Erythroblast (primary cell): ENCODE results near the gene SRGAP3.

Source experiments
- DNase-seq, 2 experiments: peaks; one replicate each; lab custom pipeline; 2025; lab: John Stamatoyannopoulos, UW
- GATA1 ChIP-seq: IDR thresholded peaks from 2 replicates; pipeline ENCODE4 v1.6.1; 2011; ENCODE audit warnings: low read depth, mild to moderate bottlenecking, control low read depth, low read length, moderate library complexity
- POLR2A ChIP-seq: IDR thresholded peaks from 2 replicates; pipeline ENCODE4 v1.6.1; 2011; ENCODE audit warnings: mild to moderate bottlenecking, low read length

The SRGAP3 gene

DNA sequence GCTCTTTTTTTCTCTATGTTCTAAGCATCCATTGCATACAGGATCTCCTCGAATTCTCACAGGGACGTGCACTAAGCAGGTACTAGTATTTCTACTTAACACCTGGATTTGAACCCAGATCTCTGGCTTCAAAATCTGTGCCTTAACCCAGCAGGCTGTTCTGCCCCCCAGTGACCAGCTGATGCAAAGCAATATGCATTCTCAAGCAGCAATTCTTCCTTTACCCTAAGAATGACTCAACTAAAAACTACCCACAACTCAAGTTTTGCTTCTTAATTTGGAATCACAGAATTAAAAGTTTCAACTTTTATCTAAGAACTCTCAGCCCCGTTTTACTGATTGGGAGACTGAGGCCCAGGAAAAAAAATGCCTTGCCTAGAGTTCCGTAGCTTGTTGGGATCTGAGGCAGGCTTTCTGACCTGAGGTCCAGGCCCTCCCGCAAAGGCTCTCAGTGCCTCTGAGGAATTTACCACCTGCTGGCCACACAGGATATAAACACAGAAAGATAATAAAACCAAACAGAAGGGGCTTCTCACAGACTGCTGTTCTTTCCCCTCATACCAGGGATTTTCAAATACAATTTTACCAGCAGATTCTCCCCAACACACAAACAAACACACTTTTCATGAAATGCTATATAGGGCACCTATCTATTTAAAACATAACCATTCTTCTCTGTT lies 170.7 kb downstream of the SRGAP3 start:
- no peak for TF ChIP-seq POLR2A
- TF ChIP-seq GATA1 = no peak
- DNase-seq = no peak

DNA sequence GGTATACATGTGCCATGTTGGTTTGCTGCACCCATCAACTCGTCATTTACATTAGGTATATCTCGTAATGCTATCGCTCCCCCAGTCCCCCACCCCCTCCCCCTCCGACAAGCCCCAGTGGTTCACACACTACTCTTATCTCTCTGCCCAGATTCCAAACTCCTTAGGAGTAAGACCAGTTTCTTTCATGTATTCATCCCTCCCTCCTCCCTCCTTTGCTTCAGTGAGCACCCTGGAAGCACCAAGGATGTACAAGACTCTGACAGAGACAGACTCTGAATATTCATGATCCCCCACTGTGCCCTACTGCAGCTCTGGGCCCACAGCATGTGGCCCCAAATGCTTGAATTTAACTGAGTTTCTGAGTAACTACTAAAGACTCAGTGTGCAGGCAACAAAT lies 172.4 kb downstream of the SRGAP3 start:
- TF ChIP-seq POLR2A = no peak
- no peak for TF ChIP-seq GATA1
- no peak for DNase-seq

DNA sequence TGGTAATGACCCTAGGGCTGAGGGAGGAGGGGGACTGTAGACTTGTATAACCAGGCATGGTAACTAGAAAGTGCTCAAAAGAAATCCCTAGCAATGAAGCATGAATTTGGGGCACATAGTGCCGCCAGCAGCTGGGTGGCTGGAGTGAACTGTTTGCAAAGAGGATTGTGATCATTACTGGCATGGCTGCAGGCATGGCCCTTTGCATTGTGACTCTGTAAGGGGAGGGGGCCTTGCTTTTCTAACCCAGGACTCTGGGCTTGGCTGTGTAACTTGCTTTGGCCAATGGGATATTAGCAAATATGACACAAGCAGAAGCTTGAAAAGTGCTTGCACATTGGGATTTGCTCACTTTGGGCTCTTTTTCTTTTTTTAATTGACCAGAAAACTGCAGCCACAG lies 173.7 kb downstream of the SRGAP3 start:
- no peak for TF ChIP-seq GATA1
- TF ChIP-seq POLR2A = no peak
- DNase-seq = no peak

DNA sequence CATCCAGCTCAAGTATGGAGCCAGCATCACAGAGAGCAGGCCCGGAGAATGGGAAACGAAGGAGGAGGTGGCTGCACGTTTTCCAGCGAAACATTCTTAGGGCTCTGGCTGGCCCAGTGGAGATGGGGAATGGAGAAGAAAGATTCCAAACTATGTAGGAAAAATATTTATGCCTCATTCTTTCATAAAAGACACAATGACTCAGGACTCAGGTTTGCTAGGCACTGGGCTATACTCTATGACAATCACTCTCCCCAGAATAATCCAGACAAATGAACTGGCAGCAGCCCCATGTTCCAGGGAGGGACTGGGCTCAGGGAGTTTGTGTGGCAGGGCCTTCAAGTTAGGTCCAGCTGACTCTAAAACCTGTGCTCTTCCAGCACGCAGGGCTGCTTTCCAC lies 175.4 kb downstream of the SRGAP3 start:
- DNase-seq = no peak
- TF ChIP-seq POLR2A = no peak

DNA sequence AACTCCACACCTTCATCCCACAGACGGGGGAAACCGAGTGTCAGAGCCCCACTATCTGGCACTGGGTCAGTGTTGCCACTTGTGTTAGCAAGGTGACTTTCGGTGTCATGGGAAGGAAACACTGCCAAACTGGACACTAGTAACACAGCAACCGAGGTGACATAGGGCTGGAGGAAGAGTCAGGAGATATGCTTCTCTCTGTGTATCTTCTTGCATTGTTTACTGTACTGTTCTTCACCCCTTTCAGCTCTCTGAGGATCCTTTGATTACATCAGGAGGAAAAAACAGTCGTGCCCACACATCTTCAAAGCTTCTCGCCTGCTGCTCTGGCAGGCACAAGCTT lies 176.8 kb downstream of the SRGAP3 start:
- no peak for DNase-seq
- TF ChIP-seq GATA1 = no peak
- no peak for TF ChIP-seq POLR2A

DNA sequence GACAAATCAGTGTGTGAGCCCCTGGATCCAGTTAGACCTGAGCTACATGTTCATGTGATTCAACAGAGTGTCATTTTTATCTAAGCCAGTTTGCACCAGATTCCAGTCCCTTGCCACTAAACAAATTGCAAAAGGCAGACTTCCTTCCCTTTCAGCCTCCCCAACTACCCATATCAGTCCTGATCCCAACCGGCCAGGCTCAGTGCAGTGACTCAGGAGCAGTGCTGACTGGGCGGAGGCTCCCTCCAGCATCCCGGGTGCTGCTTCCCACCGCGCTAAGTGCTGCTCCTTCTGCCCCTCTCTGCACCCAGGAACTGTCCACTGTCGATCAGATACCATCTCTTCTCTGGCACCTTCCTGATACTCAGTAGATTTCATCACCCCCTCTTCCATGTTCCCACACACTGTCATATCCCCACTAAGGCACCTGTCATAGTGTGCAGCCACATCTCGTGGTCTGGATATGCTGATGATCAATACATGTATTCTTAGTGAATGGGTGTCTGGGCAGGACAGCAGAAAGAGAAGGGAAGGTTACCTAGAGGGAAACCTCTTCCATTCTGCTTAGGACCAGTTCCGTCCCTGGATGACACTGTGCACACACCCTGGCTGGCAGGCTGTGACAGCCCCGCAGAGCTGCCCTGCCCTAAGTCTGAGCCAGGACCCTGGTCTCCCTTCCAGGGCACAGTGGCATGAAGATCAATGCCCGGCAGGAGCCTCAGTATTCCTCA lies 177.3 kb downstream of the SRGAP3 start:
- TF ChIP-seq POLR2A = no peak
- TF ChIP-seq GATA1 = no peak
- DNase-seq = no peak

DNA sequence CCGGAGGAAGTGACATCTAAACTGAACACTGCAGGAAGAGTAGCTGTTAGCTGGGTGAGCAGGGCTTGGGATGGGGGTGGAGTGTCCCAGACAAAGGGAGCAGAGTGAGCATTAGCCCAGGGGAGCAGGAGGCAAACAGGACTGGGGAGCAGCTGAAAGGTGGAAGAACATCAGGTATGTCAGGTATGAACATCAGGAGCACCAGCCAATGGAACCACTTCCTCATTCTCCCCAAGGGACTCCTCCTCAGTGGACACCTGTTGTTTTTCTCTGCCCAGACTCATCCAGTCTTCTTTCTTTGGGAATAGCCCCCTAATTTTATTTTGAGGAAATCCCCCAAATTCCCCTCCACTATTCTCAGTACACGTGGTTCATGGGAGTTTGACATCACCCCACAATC lies 178.5 kb downstream of the SRGAP3 start:
- DNase-seq = no peak
- TF ChIP-seq POLR2A = no peak
- no peak for TF ChIP-seq GATA1

DNA sequence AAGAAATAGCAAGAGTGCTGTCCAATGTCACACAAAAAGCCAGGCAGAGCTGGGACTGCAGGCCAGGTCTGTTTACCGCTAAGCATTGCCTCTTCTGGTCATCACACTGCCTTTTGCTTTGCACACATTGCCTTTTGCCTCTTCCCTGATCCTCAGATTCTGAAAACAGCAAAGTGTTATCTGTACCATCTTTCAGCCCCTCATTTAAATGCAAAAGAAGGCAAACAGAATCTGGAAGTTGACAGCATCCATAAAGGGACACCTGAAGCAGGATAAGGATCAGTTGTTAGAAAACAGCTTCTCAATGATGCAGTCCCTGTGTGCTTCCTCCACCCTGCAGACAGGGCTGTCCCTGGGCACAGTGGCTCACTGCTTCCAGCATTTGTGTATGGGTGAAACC lies 179.5 kb downstream of the SRGAP3 start:
- no peak for DNase-seq
- TF ChIP-seq POLR2A = no peak
- TF ChIP-seq GATA1 = no peak

DNA sequence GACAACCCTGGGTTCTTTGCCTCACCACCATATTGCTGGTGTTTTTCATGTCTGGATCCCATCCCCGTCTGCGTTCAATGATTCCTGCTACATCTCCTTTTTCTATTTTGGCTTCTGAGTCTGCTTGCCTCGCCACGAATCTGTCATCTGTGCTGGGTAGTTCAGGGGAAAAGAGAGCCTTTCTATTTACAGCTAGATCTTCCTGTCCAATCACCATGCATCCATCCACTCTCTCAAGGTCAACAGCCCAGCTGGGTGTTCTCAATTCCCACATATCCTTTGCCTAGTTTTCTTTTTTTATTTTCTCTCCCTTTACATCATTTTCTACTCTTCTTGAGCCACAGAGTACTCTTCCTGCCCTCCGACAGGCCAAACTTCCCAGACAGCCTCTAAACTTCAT lies 181.4 kb downstream of the SRGAP3 start:
- no peak for DNase-seq
- no peak for TF ChIP-seq POLR2A
- TF ChIP-seq GATA1 = no peak

DNA sequence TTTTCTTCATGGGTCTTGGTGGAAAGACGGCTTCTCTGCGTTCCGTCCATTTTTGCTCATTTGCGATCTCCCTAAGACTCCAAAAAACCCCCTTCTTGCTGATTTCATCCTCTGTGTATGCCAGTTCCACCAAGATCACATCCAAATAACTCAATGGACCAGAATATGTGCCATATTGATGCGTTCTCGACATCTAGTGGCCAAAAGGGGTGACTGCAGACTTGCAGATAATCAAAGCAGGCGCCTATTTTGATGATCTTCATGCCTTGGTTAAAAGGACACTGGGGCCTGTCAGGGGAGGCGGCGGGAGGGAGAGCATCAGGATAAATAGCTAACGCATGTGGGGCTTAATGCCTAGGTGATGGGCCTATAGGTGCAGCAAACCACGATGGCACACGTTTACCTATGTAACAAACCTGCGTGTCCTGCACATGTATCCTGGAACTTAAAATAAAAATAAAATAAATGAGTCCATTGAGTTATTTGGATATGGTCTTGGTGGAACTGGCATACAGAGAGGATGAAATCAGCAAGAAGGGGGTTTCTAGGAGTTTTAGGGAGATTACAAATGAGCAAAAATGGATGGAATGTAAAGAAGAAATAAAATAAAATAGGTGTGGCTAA lies 182.0 kb downstream of the SRGAP3 start:
- TF ChIP-seq POLR2A = no peak
- TF ChIP-seq GATA1 = no peak
- DNase-seq = peak; percentile 34 to 55

DNA sequence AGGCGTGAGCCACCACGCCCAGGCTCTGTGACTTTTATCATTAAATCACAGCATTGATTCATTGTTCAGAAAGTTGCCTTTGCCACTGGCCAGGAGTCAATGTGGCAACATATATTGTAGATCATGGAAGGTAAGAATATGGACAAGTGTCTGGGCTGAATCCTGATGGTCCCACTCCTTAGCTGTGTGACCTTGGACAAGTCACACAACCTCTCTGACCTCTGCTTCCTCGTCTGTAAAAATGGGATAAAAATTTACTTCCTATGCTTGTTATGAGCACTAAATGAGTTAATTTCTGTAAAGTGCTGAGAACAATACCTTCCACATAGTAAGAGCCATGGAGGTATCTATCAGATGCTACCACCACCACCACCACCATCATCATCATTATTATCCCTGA lies 182.7 kb downstream of the SRGAP3 start:
- no peak for DNase-seq
- TF ChIP-seq GATA1 = no peak

DNA sequence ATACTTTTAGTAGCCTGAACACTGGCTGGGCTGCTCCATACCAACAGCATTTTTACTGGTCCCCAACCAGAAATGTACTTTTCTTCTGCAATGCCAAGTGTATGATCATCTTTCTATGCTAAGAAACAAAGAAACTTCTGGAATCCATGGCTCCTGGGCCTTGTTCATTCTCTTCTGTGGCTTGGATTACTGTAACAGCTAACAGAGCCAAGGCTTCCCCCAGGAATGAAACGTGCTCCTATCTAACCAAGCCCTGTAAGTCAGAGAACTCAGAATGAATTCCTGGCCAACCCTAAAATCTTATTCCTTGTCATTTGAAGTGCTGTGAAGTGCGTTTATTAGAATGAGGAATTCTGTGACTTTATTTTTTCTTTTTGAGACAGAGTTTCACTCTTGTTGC lies 183.3 kb downstream of the SRGAP3 start:
- no peak for TF ChIP-seq GATA1
- no peak for TF ChIP-seq POLR2A
- no peak for DNase-seq

DNA sequence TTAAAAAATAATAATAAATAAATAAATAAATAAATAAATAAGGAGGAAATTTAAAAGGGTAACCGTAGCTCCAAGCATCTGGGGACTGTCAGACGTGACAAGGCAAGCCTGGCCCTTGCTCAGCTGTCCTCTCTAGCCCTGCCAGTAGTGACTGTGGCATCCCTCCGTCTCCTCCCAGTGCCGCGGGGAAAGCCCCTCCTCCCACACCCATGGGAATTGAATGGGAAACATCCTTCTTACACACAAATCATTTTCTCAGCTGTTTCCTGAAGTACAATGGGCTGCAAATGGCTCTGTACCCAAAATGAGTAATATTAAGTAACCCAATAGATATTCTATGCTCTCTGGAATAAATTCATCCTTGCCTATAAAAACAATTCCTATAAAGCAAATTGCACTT lies 184.6 kb downstream of the SRGAP3 start:
- no peak for TF ChIP-seq GATA1
- no peak for TF ChIP-seq POLR2A
- no peak for DNase-seq

DNA sequence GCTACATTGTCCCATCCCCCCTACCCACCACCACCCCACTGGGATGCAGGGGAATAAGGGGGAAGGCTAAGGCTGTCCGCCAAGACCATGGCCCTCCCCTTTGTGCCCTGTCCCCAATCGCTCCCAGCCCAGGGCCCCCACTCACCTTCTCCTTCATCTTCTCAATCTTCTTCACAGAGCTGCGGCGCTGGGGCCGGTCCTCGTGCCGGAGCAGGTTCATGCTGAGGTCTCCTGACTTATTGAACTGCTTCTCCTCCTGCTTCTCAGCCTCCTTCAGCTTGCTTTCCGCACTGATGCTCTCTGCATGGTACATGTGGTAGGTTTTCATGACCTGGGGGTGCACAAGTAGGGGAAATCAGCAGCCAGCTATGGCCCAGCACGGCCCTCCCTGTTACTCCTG lies 185.2 kb downstream of the SRGAP3 start:
- TF ChIP-seq GATA1 = no peak
- no peak for TF ChIP-seq POLR2A
- DNase-seq = no peak
